Effector memory CD4-positive, alpha-beta T cell (primary cell): ENCODE measurements around the gene MACROH2A1.

Experiments
- DNase-seq, 3 donors: peaks; one replicate each; pipeline ENCODE4 v3.0.0-alpha.2; 2020
- H3K27ac ChIP-seq: 2 replicates; pipeline ENCODE4 v1.7.0; 2013; ENCODE audit warnings: mild to moderate bottlenecking, low read length, moderate library complexity; ENCODE audit not compliant: insufficient read depth, poor library complexity, severe bottlenecking
- H3K27me3 ChIP-seq: replicated peaks from 2 replicates; pipeline ENCODE4 v1.7.0; 2013; ENCODE audit warnings: mild to moderate bottlenecking, low read length; ENCODE audit not compliant: insufficient read depth, control insufficient read depth, poor library complexity, severe bottlenecking
- H3K36me3 ChIP-seq: 2 replicates; pipeline ENCODE4 v1.7.0; 2013; ENCODE audit warnings: mild to moderate bottlenecking, low read length, moderate library complexity; ENCODE audit not compliant: control insufficient read depth, insufficient read depth
- H3K4me1 ChIP-seq: 2 replicates; pipeline ENCODE4 v1.7.0; 2013; ENCODE audit warnings: low read length, mild to moderate bottlenecking; ENCODE audit not compliant: control insufficient read depth, insufficient read depth, poor library complexity, severe bottlenecking
- H3K4me3 ChIP-seq: 2 replicates; pipeline ENCODE4 v1.7.0; 2013; ENCODE audit warnings: low read length, low read depth, mild to moderate bottlenecking; ENCODE audit not compliant: insufficient read depth, poor library complexity, severe bottlenecking
- H3K9me3 ChIP-seq: 2 replicates; pipeline ENCODE4 v1.7.0; 2013; ENCODE audit warnings: mild to moderate bottlenecking, low read length, moderate library complexity; ENCODE audit not compliant: control insufficient read depth

MACROH2A1 gene

DNA sequence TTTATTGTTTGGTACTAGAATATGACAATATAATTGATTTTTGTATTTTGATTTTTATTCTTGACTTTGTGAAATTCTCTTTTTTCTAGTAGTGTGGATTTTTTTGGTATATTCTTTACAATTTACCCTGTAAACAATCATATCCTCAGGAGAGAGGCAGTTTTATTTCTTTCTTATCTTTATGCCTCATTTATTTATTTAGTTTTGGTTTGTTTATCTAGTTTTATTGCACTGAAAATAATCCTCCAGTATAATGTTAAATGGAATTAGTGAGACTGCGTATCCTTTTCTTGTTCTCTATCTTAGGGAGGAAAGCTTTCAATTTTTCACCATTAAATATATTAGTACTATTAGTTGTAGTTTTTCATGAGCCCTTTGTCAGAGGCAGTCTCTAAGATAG lies 109.4 kb downstream of the MACROH2A1 start:
- no peak overlapping the region for H3K4me3 ChIP-seq
- H3K4me1 ChIP-seq, result no peaks in the 10 kb centered on the region
- no peaks in the 10 kb centered on the region for H3K36me3 ChIP-seq
- no peaks in the 10 kb centered on the region for H3K9me3 ChIP-seq
- H3K27me3 ChIP-seq, result no peaks in the 10 kb centered on the region
- DNase-seq, result no peak
- no peak overlapping the region for H3K27ac ChIP-seq

DNA sequence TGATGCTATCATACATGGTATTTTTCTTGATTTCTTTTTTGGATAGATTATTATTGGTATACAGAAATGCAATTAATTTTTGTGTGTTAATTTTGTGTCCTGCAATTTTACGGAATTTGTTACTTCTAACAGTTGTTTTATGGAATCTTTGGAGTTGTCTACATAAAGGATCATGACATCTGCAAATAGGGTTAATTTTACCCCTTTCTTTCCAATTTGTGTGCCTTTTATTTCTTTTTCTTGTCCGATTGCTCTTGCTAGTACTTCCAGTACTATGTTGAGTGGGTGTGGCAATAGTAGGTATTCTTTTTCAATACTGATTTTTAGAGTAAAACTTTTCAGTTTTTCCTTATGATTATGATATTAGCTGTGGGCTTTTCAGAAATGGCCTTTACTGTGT lies 111.5 kb downstream of the MACROH2A1 start:
- no peak for DNase-seq
- Histone ChIP-seq H3K4me1 (no peaks in the 10 kb centered on the region), H3K36me3 (no peaks in the 10 kb centered on the region), H3K27ac (no peak overlapping the region), H3K27me3 (no peaks in the 10 kb centered on the region), H3K9me3 (no peaks in the 10 kb centered on the region), H3K4me3 (no peak overlapping the region)
